SK-MEL-5 (cell line): Measurements from ENCODE around the gene MAP3K20. TPM values are rescaled to one million over a fixed set of nuclear protein-coding genes. Genes with fewer than 3 reads are reported as not detected.
"Not testable (repeated sequence)": the region's sequence is repeated elsewhere in the genome, so short reads cannot be mapped to it uniquely, and the experiment has no call there.

Experiments
- DNase-seq: peaks from one replicate; pipeline ENCODE4 v3.0.0-alpha.2; 2016; ENCODE audit warnings: low read depth, low spot score
- in situ Hi-C: cut with HindIII; loops from 2 replicates; pipeline ENCODE4 v1.10.0; 2016; ENCODE audit warnings: low sequenced_read_pairs, high pct_unique_total_duplicates, low pct_unique_long_range_greater_than_20kb
- total RNA-seq: library from RNA; depleted of rRNA; stranded (reverse); fragments of >200 nt; shearing (Covaris generic); gene quantifications from 2 replicates; pipeline ENCODE4 v1.2.3, GENCODE V29; 2014

MAP3K20 gene
- total RNA-seq, 1 experiment from 2014 or later = 11.2 TPM

DNA sequence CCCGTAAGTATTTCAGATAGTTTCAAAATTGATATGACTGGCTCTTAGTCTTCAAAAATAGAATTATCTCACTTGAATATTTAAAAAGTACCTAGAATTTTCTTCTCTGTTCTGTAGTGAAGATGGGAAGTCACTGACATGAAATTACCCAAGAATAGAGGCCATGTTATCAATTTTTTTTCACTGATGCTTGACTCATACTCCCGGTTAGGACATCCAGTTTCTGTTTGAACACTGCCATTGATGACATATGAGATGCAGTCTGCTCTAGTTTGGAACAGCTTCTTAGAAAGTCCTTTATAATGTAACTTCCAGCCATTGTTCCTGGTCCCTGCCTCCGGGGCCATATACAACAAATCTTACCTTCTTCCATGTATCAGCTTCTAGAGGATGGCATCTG is 26.0 kb downstream of the MAP3K20 start:
- no peak for DNase-seq
- in situ Hi-C loops = no loop called here

DNA sequence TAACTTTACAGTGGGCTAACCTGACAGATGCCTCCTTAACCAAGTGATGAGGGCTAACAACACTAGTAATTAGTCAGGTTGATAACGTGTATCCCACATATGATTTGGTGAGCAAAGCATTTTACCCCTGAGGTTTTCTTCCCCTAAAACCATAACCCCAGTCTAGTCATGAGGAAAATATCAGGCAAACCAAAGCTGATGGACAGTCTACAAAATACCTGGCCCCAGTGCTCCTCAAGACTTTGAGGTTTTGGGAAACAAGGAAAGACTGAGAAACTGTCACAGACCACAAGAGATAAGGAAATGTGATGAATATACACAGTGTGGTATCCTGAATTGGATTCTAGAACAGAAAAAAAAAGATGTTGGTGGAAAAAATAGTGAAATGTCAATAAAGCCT is 28.5 kb downstream of the MAP3K20 start:
- DNase-seq = no peak
- in situ Hi-C loops = no loop called here

DNA sequence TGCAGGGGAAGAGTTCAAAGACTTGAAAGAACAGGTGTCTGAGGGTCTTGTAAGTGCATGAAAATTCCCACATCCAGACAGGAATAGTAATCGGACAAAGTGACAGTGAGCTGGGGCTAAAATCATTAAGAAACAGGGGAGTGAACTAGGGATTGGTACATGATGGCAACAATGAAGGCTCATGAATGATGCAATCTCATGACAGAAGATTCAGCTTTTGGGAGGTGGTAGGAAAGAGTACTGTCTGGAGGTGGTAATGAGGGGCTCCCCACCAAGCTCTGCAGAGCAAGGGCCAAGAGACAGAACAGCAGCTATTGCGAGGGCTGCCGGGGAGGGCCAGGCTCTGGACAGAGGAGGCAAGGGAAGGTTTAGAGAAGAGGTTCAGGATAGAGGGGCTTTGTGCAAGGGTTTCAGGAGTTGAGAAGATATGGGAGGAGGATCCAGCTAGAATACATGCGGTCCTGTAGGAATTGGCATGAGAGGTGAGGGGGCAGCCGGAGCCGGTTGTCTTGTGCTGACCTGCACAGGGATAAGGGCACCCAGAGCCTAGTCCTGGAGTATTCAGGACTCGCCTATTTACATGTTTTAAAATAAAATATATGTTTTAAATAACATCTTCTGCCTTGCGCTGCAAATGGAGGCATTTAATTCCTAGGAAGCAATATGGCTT is 31.4 kb downstream of the MAP3K20 start:
- no peak for DNase-seq
- in situ Hi-C loops = no loop called here

DNA sequence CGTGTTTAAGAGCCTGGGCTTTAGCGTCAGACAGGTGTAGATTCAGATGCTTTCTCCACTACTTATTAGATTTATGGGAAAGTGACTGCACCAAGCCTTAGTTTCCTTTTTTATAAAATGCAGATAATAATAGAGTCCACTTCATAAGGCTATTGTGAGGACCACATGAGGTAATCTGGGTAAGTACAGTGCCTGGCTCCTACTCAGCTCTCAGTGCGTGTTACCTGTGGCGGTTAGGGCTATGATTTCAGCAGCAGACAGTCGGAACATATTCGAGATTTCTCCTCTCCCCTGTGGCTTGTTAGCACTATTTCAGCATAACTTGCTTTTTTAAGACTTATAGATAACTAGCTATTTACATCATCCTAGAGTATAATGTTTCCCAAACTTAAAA is 32.0 kb downstream of the MAP3K20 start:
- DNase-seq = no peak
- in situ Hi-C loops = no loop called here

DNA sequence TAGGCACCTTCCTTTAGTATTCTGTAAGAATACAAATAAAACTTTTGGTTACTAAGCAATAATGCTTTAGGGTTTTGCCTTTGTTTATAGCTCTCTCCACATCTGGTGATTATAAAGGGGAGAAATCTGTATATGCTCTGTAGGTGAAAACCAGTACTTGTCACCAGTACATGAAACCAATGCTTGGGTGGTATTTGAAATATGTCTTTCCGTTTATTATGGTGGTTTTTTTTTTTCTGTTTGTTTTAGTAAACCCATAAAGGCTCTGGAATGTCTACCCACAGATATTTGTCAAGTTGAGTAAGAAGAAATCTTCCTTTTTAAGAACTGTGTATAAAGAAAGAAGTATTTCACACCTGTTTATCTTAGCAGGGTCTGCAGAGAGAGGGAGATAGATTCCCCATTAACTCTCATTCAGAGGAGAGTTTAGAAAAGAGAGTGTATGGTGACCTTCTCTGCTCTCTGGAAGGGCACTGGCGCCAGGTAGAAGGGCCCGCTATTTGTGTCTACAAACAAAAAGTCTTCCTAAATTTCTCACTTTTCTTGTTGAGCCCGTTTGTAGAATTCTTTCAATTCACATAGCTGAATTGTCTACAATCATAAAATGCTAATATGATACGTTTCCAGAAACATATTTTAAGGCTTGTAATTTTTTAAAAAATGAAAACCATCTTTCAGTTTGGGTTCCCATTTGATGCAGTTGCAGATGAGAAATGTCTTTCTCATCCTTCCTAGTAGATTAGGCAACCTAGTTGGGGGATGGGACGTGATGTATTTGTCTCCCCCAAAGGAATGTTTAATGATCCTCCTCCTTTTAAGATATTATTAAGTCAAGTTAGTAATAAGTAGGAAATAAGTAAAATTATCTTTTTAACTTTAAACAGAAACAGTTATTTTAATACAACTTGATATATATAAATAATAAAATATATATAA is 33.9 kb downstream of the MAP3K20 start:
- DNase-seq = no peak
- in situ Hi-C loops = no loop called here

DNA sequence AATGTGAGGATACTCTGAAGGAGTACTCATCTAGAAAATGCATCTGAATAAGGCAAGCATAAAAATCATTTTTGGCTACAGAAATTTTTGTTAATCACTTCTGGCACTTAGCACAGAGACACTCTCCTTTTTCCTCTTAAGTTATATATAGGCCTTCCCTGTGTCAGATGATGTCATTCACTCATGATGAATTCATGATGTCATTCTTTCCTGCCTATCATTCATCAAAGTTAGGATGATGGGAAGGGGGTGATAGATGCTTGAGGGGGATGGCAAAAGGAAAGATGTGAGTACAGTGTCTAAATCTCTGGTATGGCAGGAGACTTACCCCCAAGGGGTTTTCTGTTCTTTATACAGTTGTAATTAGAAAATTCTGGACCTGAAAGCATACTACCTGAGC is 42.0 kb downstream of the MAP3K20 start:
- in situ Hi-C loops = no loop called here
- DNase-seq = no peak

DNA sequence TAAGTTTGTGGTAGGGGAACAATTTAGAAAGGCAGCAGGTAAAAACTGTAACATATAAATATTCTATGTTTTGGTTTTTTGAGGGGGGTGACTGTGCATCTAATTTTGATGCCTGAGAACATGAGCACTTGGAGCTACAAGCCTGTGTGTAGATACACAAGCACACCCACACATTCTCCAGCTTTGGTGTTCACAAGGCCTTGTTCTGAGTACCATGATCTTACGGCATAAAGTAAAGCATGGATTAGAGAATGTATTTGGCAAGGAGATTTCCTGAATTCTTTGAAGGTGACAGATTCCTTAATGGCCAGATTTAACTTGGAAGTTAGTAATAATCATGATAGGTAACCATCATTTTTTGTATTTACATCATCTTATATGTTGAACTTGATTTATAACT is 42.7 kb downstream of the MAP3K20 start:
- DNase-seq = no peak
- in situ Hi-C loops = no loop called here

DNA sequence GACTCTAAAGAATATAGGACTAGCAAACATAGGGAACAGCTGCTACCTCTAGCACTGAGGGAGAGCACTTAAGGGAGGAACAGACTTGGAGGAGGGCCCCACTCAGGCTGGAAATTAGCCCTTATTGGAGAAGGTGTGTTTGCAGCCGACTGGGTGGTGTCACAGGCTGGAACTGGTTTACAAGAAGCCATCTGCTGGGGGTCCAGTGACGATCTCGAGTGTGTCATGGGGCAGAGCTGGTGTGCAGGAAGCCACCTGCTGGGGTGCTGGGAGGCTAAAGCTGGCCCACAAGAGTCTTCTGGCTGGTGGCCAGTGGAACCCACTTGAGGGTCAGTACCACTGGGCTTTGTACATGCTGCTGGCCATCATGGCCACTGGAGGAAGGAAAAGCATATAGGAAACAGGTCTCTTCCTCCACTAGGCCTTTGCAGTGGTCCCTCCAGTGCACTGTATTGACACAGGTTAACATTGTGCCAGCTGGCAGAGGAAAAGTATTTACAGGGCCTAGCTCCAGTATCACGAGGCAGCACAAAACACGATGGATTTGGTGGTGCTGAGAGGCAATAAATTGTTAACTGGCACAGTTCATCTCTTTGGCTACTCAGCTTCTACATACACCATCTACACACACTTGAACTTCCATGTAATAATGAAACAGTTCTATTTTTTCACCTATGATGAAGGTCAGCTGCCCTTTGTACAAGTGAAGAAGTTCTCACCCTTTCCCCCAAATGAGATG is 43.6 kb downstream of the MAP3K20 start:
- in situ Hi-C loops = no loop called here
- DNase-seq = no peak

DNA sequence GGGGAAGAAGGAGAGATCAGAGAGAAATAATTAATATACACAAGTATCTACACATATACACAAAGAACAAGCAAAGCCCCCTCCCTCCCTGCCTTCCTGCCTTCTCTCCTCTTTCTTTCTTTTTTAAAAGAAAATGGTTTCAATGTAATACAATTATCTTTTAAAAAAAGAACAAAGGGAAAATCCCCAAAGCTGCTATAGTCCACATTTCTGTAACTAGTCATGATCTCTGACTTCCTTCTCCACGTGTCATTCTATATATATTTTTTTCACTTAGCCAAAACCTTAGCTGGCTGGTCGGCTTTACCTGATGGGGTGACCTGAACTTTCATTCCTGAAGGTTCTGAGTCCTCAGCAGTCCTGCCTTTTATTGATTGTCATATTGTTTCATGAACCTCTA is 44.3 kb downstream of the MAP3K20 start:
- in situ Hi-C loops = no loop called here
- no peak for DNase-seq

DNA sequence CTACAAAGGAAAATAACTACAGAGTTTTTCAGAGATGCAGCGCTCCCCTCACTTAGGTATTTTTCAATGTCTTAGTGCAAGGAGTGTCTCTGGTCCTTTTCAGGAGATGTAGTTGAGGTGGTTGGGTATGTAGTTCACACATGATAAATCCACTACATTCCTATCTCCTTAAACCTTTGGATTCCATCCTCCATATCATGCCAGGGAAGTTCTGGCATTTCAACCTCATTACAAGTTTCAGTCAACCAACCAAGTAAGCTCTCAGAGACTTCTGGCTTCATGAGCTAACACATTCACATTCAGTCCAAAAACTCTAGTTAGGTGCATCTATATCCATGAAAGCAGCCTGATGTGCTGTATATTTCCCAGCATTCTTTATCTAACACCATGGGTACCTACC is 47.3 kb downstream of the MAP3K20 start:
- no peak for DNase-seq
- in situ Hi-C loops = no loop called here

DNA sequence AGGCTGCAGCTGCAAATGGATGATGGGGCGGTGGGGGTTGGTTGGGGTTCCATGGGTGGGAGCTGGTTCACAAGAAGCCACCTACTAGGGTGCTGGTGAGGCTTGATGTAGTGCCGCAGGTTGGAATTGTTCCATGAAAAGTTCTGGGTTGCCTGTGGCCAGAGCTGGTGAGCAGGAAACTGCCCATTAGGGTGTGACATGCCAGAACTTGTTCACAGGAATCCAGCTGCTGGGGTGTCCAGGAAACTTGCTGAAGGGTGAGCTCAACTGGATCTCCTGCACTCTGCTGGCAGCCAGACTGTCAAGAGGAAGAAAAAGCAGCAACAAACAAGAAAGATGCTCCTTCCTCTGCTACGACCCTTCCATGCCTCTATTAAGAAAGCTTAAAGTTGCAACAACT is 48.8 kb downstream of the MAP3K20 start:
- in situ Hi-C loops = no loop called here
- DNase-seq = no peak

DNA sequence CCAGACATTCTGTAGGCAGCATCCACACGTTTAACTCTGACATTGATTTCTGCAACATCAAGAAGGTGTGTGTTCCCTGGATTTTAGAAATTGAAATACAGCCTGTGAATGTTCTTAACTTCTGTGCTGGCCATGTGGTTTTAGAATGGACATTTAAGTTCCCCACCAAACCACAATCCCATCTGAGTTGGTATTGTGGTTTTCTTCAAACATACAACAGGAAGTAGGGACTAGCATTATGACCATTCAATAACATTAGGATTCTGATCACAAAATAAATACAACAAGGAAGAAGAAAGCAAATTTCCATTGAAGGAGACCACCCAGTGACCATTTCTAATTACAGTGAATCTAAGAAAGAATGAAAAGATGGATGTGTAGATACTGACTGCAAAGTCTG is 51.2 kb downstream of the MAP3K20 start:
- no peak for DNase-seq
- in situ Hi-C loops = no loop called here

DNA sequence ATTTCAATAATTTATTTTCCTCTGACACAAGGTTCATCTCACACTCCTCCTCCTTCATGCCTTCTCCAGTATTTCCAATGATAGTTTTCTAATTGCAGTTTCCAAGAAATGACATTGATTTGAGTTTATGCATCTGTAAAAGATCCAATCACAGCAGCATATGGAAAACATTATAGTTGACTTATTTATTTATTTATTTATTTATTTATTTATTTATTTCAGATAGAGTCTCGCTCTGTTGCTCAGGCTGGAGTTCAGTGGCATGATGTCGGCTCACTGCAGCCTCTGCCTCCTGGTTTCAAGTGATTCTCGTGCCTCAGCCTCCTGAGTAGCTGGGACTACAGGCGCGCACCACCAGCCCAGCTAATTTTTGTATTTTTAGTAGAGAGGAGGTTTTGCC is 52.5 kb downstream of the MAP3K20 start:
- DNase-seq, in situ Hi-C loops: not testable (repeated sequence)

DNA sequence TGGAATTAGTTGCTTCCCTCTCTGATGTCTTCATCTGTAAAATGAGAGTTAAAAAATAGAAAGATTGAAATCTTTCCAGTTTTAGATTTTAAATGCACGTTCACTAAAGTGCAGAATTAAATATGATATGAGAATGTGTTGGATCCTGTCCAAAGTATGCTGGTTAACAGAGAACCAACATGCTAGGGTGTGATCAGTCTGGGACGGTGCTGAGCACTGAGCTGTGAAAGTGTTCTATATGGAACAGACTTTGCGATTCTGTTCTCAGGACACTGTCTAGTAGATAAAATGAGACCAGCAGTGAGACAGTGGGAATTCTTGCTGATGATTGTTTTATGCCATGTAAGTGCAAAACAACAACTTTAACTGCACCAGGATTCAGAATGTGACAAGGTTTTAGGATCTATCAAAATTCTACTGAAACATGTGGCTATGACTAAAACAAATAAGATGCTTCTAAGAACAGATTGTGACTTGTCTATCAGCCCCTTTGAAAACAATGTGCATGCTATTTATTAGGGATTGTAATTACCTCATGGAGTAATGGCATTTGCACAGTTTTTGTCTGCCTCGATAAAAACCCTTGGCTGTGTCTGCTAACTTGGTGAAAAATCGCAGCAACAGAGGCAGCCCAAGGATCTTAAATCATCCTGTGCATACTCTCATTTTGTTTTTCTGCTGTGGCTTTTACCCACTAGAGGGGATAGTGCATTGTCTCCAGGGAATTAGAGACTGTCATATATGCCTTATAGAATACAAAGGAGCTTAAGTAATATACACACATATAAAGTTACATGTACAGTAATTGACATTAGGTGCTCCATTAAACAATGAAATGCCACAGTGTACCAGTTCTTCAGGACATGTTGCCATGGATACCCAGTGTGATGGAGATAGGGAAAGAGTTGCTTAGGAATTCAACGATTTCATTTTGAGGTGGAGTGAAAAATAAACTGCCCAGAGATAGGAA is 55.1 kb downstream of the MAP3K20 start:
- in situ Hi-C loops = no loop called here
- no peak for DNase-seq

DNA sequence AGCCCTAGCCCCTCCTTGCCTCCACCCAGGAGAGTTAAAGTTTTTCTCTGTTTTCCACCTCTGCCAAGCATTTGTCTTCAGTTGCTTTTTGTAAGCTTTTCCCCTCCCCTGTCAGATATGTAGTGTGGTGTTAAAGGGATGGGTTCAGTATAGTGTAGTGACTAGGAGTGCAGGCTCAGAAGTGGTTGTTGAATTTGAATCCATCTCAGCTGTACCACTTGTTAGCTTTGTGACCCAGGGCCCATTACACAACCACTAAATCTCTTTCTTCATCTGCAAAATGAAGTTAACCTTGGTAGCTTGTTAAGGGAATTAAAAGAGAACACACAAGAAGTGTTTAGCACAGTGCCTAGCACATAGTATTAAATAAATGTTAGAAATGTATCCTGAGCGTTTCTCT is 56.9 kb downstream of the MAP3K20 start:
- DNase-seq = no peak
- in situ Hi-C loops = no loop called here

DNA sequence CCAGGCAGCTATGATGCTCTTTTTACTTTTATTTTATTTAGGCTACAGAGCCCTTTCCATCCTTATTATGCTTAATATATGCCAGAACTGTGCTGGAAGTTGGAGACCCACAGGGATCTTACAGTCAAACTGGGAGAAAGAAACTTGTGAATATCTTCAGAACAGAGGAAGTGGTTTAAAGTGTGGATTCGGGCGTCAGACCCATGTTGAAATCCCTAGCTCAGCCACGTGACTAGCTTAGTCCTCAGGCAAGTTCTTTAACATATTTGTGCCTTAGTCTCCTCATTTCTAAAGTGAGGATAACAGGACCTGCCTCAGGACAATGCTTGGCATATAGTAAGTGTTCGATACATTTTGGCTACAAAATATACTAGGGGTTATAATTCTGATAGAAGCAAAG is 59.1 kb downstream of the MAP3K20 start:
- in situ Hi-C loops = no loop called here
- DNase-seq = no peak

DNA sequence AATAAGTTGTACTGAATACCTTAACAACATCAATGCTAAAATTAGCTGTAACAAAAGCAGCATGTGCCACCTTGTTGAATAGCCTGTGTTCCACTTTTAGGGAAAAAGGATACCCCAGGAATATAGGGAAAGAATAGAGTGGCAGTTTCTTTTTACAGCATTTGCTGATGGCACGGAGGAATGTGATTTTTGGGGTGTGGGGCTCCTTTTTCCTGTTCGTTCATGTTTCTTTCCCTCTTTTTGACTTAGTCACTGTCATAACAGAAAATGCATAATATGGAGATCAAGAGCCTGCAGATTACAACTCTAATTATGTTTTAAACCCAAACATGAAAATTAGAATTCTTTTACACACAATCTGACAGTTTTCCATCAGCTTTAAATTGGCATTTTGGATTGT is 60.4 kb downstream of the MAP3K20 start:
- no peak for DNase-seq
- in situ Hi-C loops = no loop called here
